ENCODE measurements around the gene VPS18.

VPS18 gene

GRCh38 chr15:40952301-40952900, 58.2 kb downstream of the VPS18 start:
- Mint-ChIP-seq H3K4me3 (peak overlapping the region; percentile 87 to 92), H3K9me3 (no peaks in the 10 kb centered on the region), H3K27ac (peak overlapping the region; percentile 73), H3K36me3 (peaks cover 5 to 8% of the 10 kb centered on the region in 2 donors), H3K27me3 (peaks cover 5 to 15% of the 10 kb centered on the region in 2 donors), H3K4me1 (peaks cover 18 to 25% of the 10 kb centered on the region in 2 donors)
- no peak for DNase-seq
- no peak for ATAC-seq (replicated peaks)

GRCh38 chr15:40952901-40953712, 58.9 kb downstream of the VPS18 start, which contains the start of gene CHAC1:
TSS of gene CHAC1 (plus strand) at chr15:40953471. CDS start at chr15:40953584, 113 bp downstream.
- DNase-seq (peak; percentile 86), ATAC-seq (replicated peaks) (peak; percentile 96 to 98)
- Mint-ChIP-seq H3K4me1 (peaks cover 18 to 25% of the 10 kb centered on the region in 2 donors), H3K27me3 (peaks cover 5 to 12% of the 10 kb centered on the region in 2 donors), H3K4me3 (peak within 1 kb of the TSS; percentile 87 to 92), H3K36me3 (peaks cover 5 to 8% of the 10 kb centered on the region in 2 donors), H3K9me3 (no peaks in the 10 kb centered on the region), H3K27ac (peak within 1 kb of the TSS; percentile 91)

Measured in stimulated activated naive B cell treated with anti-CD40 and anti-IgM and Interleukin-4, amounts not matched to agents 10 μg/mL and 1 μg/mL and 100 μg/mL, for 72 hours (primary cell).